GM23248 (cell line): ENCODE results near the gene ELK1.

Experiments used
- EZH2 ChIP-seq: fragments of 200-600 bp; sonication (generic); IDR thresholded peaks from 2 replicates; pipeline ENCODE4 v1.6.1; 2018; ENCODE audit warnings: antibody characterized with exemption, mild to moderate bottlenecking; ENCODE audit not compliant: insufficient read depth, poor library complexity, severe bottlenecking
- EZH2phosphoT487 ChIP-seq: fragments of 200-600 bp; sonication (generic); IDR thresholded peaks from 2 replicates; pipeline ENCODE4 v1.6.1; 2018; ENCODE audit warnings: antibody characterized with exemption, moderate library complexity, mild to moderate bottlenecking, low read depth; ENCODE audit not compliant: insufficient read depth

GRCh38 chrX:47646636-47647035, 3.7 kb downstream of the ELK1 start:
- TF ChIP-seq EZH2phosphoT487, result no peak
- no peak for TF ChIP-seq EZH2
